GM12878 (cell line): ENCODE data around the gene LRP8. TPM values are rescaled to one million over a fixed set of nuclear protein-coding genes. Genes with fewer than 3 reads are reported as not detected.

Experiments
- ATAC-seq: fragments of 200-7000 bp; cut with Tn5 transposase; 3 replicates; pipeline ENCODE4 v1.9.1; 2020; ENCODE audit warnings: mild to moderate bottlenecking, moderate library complexity
- BruUV-seq: library from RNA; stranded (reverse); fragments of 400-500 nt; replicated peaks from 2 replicates; lab custom pipeline; 2021; lab: Mats Ljungman, UMichigan
- CTCF ChIA-PET: fragments of 300-600 bp; sonication (Branson Sonifier 250); formaldehyde crosslinking; extraction: SDS; loops from one replicate; lab custom pipeline; 2021; ENCODE audit warnings: inconsistent platforms; lab: Yijun Ruan, JAX
- POLR2A ChIA-PET: fragments of 350-600 bp; formaldehyde crosslinking; extraction: SDS; loops from one replicate; lab custom pipeline; 2021; ENCODE audit warnings: inconsistent platforms; lab: Charles Lee
- RAD21 ChIA-PET: fragments of 300-600 bp; sonication (Branson Sonifier 250); formaldehyde crosslinking; loops from one replicate; lab custom pipeline; 2023; ENCODE audit warnings: antibody characterized with exemption; ENCODE audit not compliant: unreplicated experiment; lab: Charles Lee
- SMC1A ChIA-PET: fragments of 300-600 bp; sonication (Branson Sonifier 250); formaldehyde crosslinking; loops from one replicate; lab custom pipeline; 2023; ENCODE audit not compliant: unreplicated experiment, uncharacterized antibody; lab: Charles Lee
- DNase-seq: peaks from one replicate; pipeline ENCODE4 v3.0.0-alpha.2; 2011; ENCODE audit warnings: low read depth, low spot score
- FAIRE-seq: peaks from 3 replicates; lab custom pipeline; 2011; peaks lifted over from hg19 to GRCh38; lab: Jason Lieb, UNC
- H2AFZ ChIP-seq: 2 replicates; pipeline ENCODE4 v1.6.0; 2011; ENCODE audit warnings: low read depth, low read length, control low read depth; ENCODE audit not compliant: control insufficient read depth
- H3K27ac ChIP-seq: 2 replicates; pipeline ENCODE4 v1.5.1; 2011; ENCODE audit warnings: control low read depth; ENCODE audit not compliant: control insufficient read depth, insufficient read depth
- H3K27me3 ChIP-seq, 2 experiments: replicated peaks in 1 of 2; 2 replicates each; pipeline versions ENCODE4 v1.6.0 to v1.6.1; 2011; ENCODE audit warnings: low read length in 1 of 2; ENCODE audit not compliant: control insufficient read depth in 2 of 2, insufficient read depth in 2 of 2
- H3K36me3 ChIP-seq, 2 experiments: 2 replicates each; pipeline ENCODE4 v1.5.1; 2011; ENCODE audit warnings: low read length in 1 of 2; ENCODE audit not compliant: control insufficient read depth in 2 of 2, insufficient read depth in 2 of 2
- H3K4me1 ChIP-seq: 2 replicates; pipeline ENCODE4 v1.6.1; 2011; ENCODE audit warnings: mild to moderate bottlenecking, low read length, moderate library complexity, mixed read lengths; ENCODE audit not compliant: control insufficient read depth, insufficient read depth
- H3K4me2 ChIP-seq: 2 replicates; pipeline ENCODE4 v1.6.0; 2011; ENCODE audit warnings: control low read depth; ENCODE audit not compliant: control insufficient read depth, insufficient read depth
- H3K4me3 ChIP-seq: fragments of 200-600 bp; sonication (generic); 2 replicates; pipeline ENCODE4 v1.5.1; 2016
- H3K79me2 ChIP-seq: 2 replicates; pipeline ENCODE4 v1.6.0; 2011; ENCODE audit warnings: low read length; ENCODE audit not compliant: control insufficient read depth, insufficient read depth
- H3K9ac ChIP-seq: 2 replicates; pipeline ENCODE4 v1.8.0; 2011; ENCODE audit warnings: low read length, control low read depth, mixed read lengths; ENCODE audit not compliant: control insufficient read depth, insufficient read depth
- H3K9me3 ChIP-seq: replicated peaks from 3 replicates; pipeline ENCODE4 v1.5.1; 2011; ENCODE audit warnings: mild to moderate bottlenecking, low read length; ENCODE audit not compliant: control insufficient read depth, insufficient read depth
- H4K20me1 ChIP-seq: 2 replicates; pipeline ENCODE4 v1.6.0; 2011; ENCODE audit not compliant: control insufficient read depth, insufficient read depth
- CBX3 ChIP-seq: fragments of 200-600 bp; sonication (generic); IDR thresholded peaks from 2 replicates; pipeline ENCODE4 v1.6.1; 2016; ENCODE audit warnings: low read depth, borderline replicate concordance
- CREB1 ChIP-seq: IDR thresholded peaks from 2 replicates; pipeline ENCODE4 v1.6.1; 2012; ENCODE audit warnings: low read depth, mild to moderate bottlenecking, inconsistent platforms
- NKRF ChIP-seq: fragments of 450-650 bp; conservative IDR thresholded peaks from 2 replicates; pipeline ENCODE4 v1.6.1; 2017; ENCODE audit warnings: mild to moderate bottlenecking, moderate library complexity
- RB1 ChIP-seq: fragments of 450-650 bp; formaldehyde crosslinking; IDR thresholded peaks from 2 replicates; pipeline ENCODE4 v1.6.1; 2017; ENCODE audit warnings: mild to moderate bottlenecking, borderline replicate concordance
- RUNX3 ChIP-seq: IDR thresholded peaks from 2 replicates; pipeline ENCODE4 v1.6.1; 2012; ENCODE audit warnings: low read length, inconsistent platforms
- SMAD1 ChIP-seq: fragments of 450-650 bp; IDR thresholded peaks from 2 replicates; pipeline ENCODE4 v1.6.1; 2018; ENCODE audit warnings: mild to moderate bottlenecking, low read depth; ENCODE audit not compliant: partially characterized antibody
- SP1 ChIP-seq: IDR thresholded peaks from one replicate; pipeline ENCODE4 v1.6.1; 2011; ENCODE audit warnings: low read depth, low read length
- ZBED1 ChIP-seq: IDR thresholded peaks from 2 replicates; pipeline ENCODE4 v1.6.1; 2016; ENCODE audit warnings: borderline replicate concordance
- ZNF217 ChIP-seq: fragments of 450-650 bp; IDR thresholded peaks from 2 replicates; pipeline ENCODE4 v1.6.1; 2017; ENCODE audit warnings: antibody characterized with exemption, mild to moderate bottlenecking
- WGBS: methylation state at CpG from one replicate; pipeline ENCODE4 v1.1.6; 2016; ENCODE audit warnings: low lambda C conversion rate; ENCODE audit not compliant: insufficient replicate concordance, insufficient coverage; ENCODE audit errors: missing lambda C conversion rate; 5-methylcytosine and 5-hydroxymethylcytosine counted together
- in situ Hi-C: fragments of 300-500 bp; cut with MboI; formaldehyde crosslinking; loops from 9 replicates; pipeline ENCODE4 v1.14.3; 2018; ENCODE audit warnings: mixed read lengths
- intact Hi-C: fragments of 100-400 bp; cut with micrococcal nuclease; formaldehyde crosslinking; loops from one replicate; pipeline ENCODE4 v1.14.2; 2022; ENCODE audit not compliant: unreplicated experiment
- polyA plus RNA-seq, 11 experiments: library from polyadenylated mRNA; depleted of rRNA in 4 of 11; unstranded in 6 of 11; stranded (reverse) in 5 of 11; fragments of >200 nt; fragmentation: Nextera tagmentation in 4 of 11; fragmentation: Illumina TruSeq in 1 of 11; extraction: Ambion mirVana in 4 of 11; extraction: Trizol in 1 of 11; gene quantifications; 1 replicate in 1 of 11; 2 replicates in 10 of 11; pipeline versions ENCODE4 v1.2.1 to v1.2.3, GENCODE V29; 2011 to 2016; ENCODE audit warnings: inconsistent platforms in 2 of 11, missing spikeins in 2 of 11, low read depth in 1 of 11
- total RNA-seq, 4 experiments: library from RNA; depleted of rRNA in 3 of 4; stranded (reverse); fragments of >200 nt in 3 of 4; fragmentation: Illumina TruSeq in 1 of 4; extraction: Trizol in 1 of 4; gene quantifications; 2 replicates each; pipeline versions ENCODE4 v1.2.1 to v1.2.3, GENCODE V29; 2013 to 2021

LRP8 gene
- total and polyA plus RNA-seq, 10 of the 15 experiments (the other 5 are each of a cell fraction or from before 2014, with no cell fraction given), result 2.8 to 40.5 (median 22.3) TPM

- WGBS, result 100% methylated on average over 1 of the region's 1 CpG
- no peak for DNase-seq
- no peak overlapping the region for H3K4me2 ChIP-seq
- H3K36me3 ChIP-seq, result no peaks in the 10 kb centered on the region
- H3K9ac ChIP-seq, result no peak overlapping the region
- no peaks in the 10 kb centered on the region for H3K79me2 ChIP-seq
- ChIA-PET POLR2A (no interaction called here), RAD21 (no interaction called here), CTCF (no interaction called here), SMC1A (no interaction called here)
- intact Hi-C loops (no loop called here), in situ Hi-C loops (no loop called here)
- H3K9me3 ChIP-seq, result no peaks in the 10 kb centered on the region
- no peak for FAIRE-seq
- TF ChIP-seq NKRF, result no peak
- TF ChIP-seq RUNX3, result no peak
- ATAC-seq, result no peak
- no peak overlapping the region for H2AFZ ChIP-seq
- H3K4me3 ChIP-seq, result no peak overlapping the region
- peaks cover 5% of the 10 kb centered on the region; the same call in 1 of the 2 replicates for H3K4me1 ChIP-seq
- no peak overlapping the region for H3K27ac ChIP-seq
- H4K20me1 ChIP-seq, result no peaks in the 10 kb centered on the region
- no peaks in the 10 kb centered on the region for H3K27me3 ChIP-seq
- BruUV-seq, result no TSS peak
Observed at GRCh38 chr1:53338423-53338822, 10.6 kb upstream of the LRP8 start.

GRCh38 chr1:53337499-53337898 lies 9.6 kb upstream of the LRP8 start:
- ChIA-PET SMC1A (no interaction called here), RAD21 (no interaction called here), POLR2A (no interaction called here), CTCF (no interaction called here)
- no peak overlapping the region for H3K4me2 ChIP-seq
- intact Hi-C loops, result no loop called here
- BruUV-seq, result no TSS peak
- TF ChIP-seq ZBED1, result no peak
- TF ChIP-seq SMAD1, result no peak
- TF ChIP-seq CBX3, result no peak
- TF ChIP-seq CREB1, result no peak
- TF ChIP-seq RB1, result no peak
- no peak for TF ChIP-seq ZNF217
- no peak for TF ChIP-seq SP1
- no peak overlapping the region for H3K9ac ChIP-seq
- H3K27me3 ChIP-seq, result no peaks in the 10 kb centered on the region
- FAIRE-seq, result no peak
- no peak for DNase-seq
- no peaks in the 10 kb centered on the region for H4K20me1 ChIP-seq
- no peak overlapping the region for H2AFZ ChIP-seq
- H3K9me3 ChIP-seq, result no peaks in the 10 kb centered on the region
- no peak overlapping the region for H3K4me3 ChIP-seq
- WGBS, result 83% methylated on average over 5 of the region's 5 CpGs
- in situ Hi-C loops, result no loop called here
- H3K36me3 ChIP-seq, result no peaks in the 10 kb centered on the region
- no peak overlapping the region for H3K27ac ChIP-seq
- no peak for ATAC-seq
- H3K79me2 ChIP-seq, result no peaks in the 10 kb centered on the region
- peaks cover 5% of the 10 kb centered on the region; the same call in 1 of the 2 replicates for H3K4me1 ChIP-seq
